Breast epithelium (tissue), 4 donors: ENCODE measurements around the gene POU2F3. TPM values are rescaled to one million over a fixed set of nuclear protein-coding genes. Genes with fewer than 3 reads are reported as not detected.

Experiments
- DNase-seq, 2 donors: peaks; one replicate each; pipeline ENCODE4 v3.0.0-alpha.2; 2019; ENCODE audit warnings: low spot score in 2 of 2
- H3K27ac ChIP-seq, 2 donors: fragments of 200-600 bp; sonication (generic) in 1 of 2; one replicate each; pipeline ENCODE4 v1.5.1; 2016 to 2019; ENCODE audit warnings: mild to moderate bottlenecking in 1 of 2
- H3K27me3 ChIP-seq, 2 donors: fragments of 200-600 bp; sonication (generic) in 1 of 2; one replicate each; pipeline versions ENCODE4 v1.5.1 to v1.6.0; 2017 to 2019; ENCODE audit warnings: control low read depth in 1 of 2, mild to moderate bottlenecking in 1 of 2
- H3K36me3 ChIP-seq: fragments of 200-600 bp; one replicate; pipeline ENCODE4 v1.5.1; 2019
- H3K4me1 ChIP-seq, 2 donors: fragments of 200-600 bp; sonication (generic); one replicate each; pipeline ENCODE4 v1.5.1; 2016 to 2019; ENCODE audit warnings: control low read depth in 1 of 2
- H3K4me3 ChIP-seq, 3 donors: fragments of 200-600 bp; sonication (generic); 1 replicate in 2 of 3; 2 replicates in 1 of 3; pipeline ENCODE4 v1.5.1; 2016 to 2019; ENCODE audit warnings: mild to moderate bottlenecking in 3 of 3, moderate library complexity in 2 of 3
- H3K9me3 ChIP-seq, 2 donors: fragments of 200-600 bp; sonication (generic) in 1 of 2; one replicate each; pipeline ENCODE4 v1.5.1; 2016 to 2019; ENCODE audit warnings: control low read depth in 1 of 2
- CTCF ChIP-seq, 3 donors: fragments of 450-650 bp; IDR thresholded peaks; one replicate each; pipeline ENCODE4 v1.5.1; 2016 to 2017; ENCODE audit warnings: antibody characterized with exemption in 3 of 3, mild to moderate bottlenecking in 3 of 3, moderate library complexity in 3 of 3
- POLR2A ChIP-seq: fragments of 450-650 bp; IDR thresholded peaks from one replicate; pipeline ENCODE4 v1.6.1; 2016; ENCODE audit warnings: antibody characterized with exemption, mild to moderate bottlenecking, moderate library complexity
- POLR2AphosphoS5 ChIP-seq, 3 donors: sonication (generic); formaldehyde crosslinking; IDR thresholded peaks; one replicate each; pipeline ENCODE4 v1.6.1; 2017; ENCODE audit warnings: antibody characterized with exemption in 3 of 3
- intact Hi-C: fragments of 100-400 bp; cut with DNase I; formaldehyde crosslinking; loops from one replicate; pipeline ENCODE4 v1.15.1; 2023; ENCODE audit warnings: low total_unique reads
- total RNA-seq, 3 donors: library from RNA; depleted of rRNA; stranded (reverse); fragments of >200 nt; gene quantifications; one replicate each; pipeline ENCODE4 v1.1.0, GENCODE V29; 2016

POU2F3 gene
- total RNA-seq, 3 donors from 2014 or later = 3.9 to 7.0 TPM; not detected in 1

DNA sequence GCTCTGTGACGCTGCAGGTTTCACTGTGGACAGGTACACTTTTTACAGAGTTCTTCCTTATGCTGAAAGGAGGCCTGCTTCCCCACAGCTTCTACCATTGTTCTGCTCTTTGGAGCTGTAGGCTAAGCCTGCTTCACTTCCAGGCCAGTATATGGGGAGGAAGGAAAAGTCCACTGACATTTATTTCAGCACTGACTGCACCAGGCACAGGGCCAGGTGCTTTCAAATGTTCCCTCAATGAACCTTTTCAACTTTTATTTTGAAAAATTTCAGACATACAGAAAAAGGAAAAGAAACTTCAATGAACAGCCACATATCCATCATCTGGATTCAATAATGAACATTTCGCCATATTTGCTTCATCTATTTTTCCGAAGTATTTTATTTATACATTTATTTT lies 22.0 kb downstream of the POU2F3 start:
- H3K4me1 ChIP-seq = no peaks in the 10 kb centered on the region
- H3K27me3 ChIP-seq = no peaks in the 10 kb centered on the region
- H3K27ac ChIP-seq = no peak overlapping the region
- no peak for DNase-seq
- H3K36me3 ChIP-seq = no peaks in the 10 kb centered on the region
- H3K4me3 ChIP-seq = no peak overlapping the region
- TF ChIP-seq CTCF (IDR thresholded peaks at IDR 0.05) (no peak), POLR2AphosphoS5 (IDR thresholded peaks at IDR 0.05) (no peak), POLR2A (no peak)
- intact Hi-C loops = no loop called here
- no peaks in the 10 kb centered on the region for H3K9me3 ChIP-seq

DNA sequence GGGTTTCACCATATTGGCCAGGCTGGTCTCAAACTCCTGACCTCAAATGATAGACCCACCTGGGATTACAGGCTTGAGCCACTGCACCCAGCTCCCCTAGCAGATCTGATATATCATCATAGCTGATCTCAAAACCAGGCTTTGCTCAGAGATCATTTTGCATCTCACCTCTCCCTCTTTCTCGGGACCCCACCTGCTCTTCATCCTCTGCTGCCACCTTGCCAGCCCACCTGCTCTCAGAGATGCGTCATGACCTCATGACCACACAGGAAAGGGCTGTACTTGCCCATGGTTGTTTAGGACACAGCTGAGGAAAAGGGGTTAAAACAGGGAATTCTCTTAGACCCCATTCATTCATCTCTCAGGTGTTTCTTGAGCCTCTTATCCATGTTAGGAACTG lies 27.4 kb downstream of the POU2F3 start:
- no peaks in the 10 kb centered on the region for H3K9me3 ChIP-seq
- no peaks in the 10 kb centered on the region for H3K4me1 ChIP-seq
- intact Hi-C loops = no loop called here
- no peak for DNase-seq
- no peak overlapping the region for H3K27ac ChIP-seq
- no peaks in the 10 kb centered on the region for H3K36me3 ChIP-seq
- TF ChIP-seq CTCF (IDR thresholded peaks at IDR 0.05) (no peak), POLR2AphosphoS5 (IDR thresholded peaks at IDR 0.05) (no peak), POLR2A (no peak)
- no peaks in the 10 kb centered on the region for H3K27me3 ChIP-seq
- no peak overlapping the region for H3K4me3 ChIP-seq

DNA sequence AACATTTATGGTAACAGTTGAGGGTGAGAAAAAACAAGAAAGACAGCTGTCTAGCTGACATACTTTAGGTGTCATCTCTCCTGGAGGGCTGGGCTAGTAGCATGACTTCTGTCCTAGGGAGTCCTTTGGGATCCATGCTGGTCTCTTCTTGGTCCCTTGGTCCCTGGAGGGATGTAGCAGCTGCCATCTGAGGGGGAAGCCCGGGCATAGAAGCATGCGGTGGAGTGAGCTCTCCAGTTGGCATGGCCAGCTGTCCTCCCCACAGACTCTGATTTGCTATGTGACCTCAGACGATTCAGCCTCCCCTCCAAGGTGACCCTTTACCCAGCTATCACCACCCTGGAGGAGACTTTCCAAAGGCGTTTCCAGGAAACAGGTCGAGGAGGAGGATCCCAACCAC lies 28.7 kb downstream of the POU2F3 start:
- Histone ChIP-seq H3K4me1 (no peaks in the 10 kb centered on the region), H3K9me3 (no peaks in the 10 kb centered on the region), H3K4me3 (no peak overlapping the region), H3K27me3 (no peaks in the 10 kb centered on the region), H3K27ac (no peak overlapping the region), H3K36me3 (no peaks in the 10 kb centered on the region)
- DNase-seq = no peak
- TF ChIP-seq POLR2AphosphoS5 (IDR thresholded peaks at IDR 0.05) = no peak
- TF ChIP-seq CTCF (IDR thresholded peaks at IDR 0.05) = no peak
- no peak for TF ChIP-seq POLR2A
- intact Hi-C loops = no loop called here

GRCh38 chr11:120270386-120270785 lies 30.4 kb downstream of the POU2F3 start:
- TF ChIP-seq CTCF (IDR thresholded peaks at IDR 0.05) (no peak), POLR2A (no peak), POLR2AphosphoS5 (IDR thresholded peaks at IDR 0.05) (no peak)
- Histone ChIP-seq H3K4me3 (no peak overlapping the region), H3K27ac (no peak overlapping the region), H3K27me3 (no peaks in the 10 kb centered on the region), H3K36me3 (no peaks in the 10 kb centered on the region), H3K4me1 (no peaks in the 10 kb centered on the region), H3K9me3 (no peaks in the 10 kb centered on the region)
- no peak for DNase-seq
- intact Hi-C loops = no loop called here

GRCh38 chr11:120271672-120272071 lies 31.7 kb downstream of the POU2F3 start:
- Histone ChIP-seq H3K36me3 (no peaks in the 10 kb centered on the region), H3K4me1 (no peaks in the 10 kb centered on the region), H3K4me3 (no peak overlapping the region), H3K9me3 (no peaks in the 10 kb centered on the region), H3K27me3 (no peaks in the 10 kb centered on the region), H3K27ac (no peak overlapping the region)
- intact Hi-C loops = loop anchor here (2.0 kb wide), 1 partner anchor 19 kb away; no protein-coding TSS in a partner anchor
- TF ChIP-seq POLR2A = no peak
- no peak for TF ChIP-seq POLR2AphosphoS5 (IDR thresholded peaks at IDR 0.05)
- TF ChIP-seq CTCF (IDR thresholded peaks at IDR 0.05) = no peak
- no peak for DNase-seq
